ENCODE measurements around the gene TSC1. TPM values are rescaled to one million over a fixed set of nuclear protein-coding genes. Genes with fewer than 3 reads are reported as not detected.

The TSC1 gene
- total RNA-seq, 2 donors from 2014 or later = 27.7 to 82.2 TPM

DNA sequence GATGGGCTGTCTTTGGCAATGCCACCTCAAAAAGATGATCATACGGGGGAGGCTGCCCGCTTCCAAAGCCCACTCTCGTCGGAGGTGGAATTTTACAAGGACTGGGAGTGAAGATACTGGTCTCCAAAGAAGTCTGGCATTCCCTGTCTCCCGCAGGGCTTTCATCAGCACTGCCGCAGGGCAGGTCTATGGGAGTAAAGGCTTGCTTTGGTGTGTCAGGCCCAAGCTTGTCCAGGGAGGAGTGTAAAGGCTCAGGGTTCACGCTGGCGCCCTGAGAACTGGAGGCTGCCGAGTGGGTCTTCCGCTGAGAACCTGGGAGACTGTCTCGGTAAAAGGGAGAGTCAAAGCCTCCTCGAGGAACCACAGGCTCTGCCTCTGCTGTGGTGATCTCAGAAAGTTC, 38.7 kb downstream of the TSC1 start:
- peaks cover 0 to 7% of the 10 kb centered on the region in 2 donors for H3K36me3 ChIP-seq
- no peak overlapping the region for H3K4me3 ChIP-seq
- TF ChIP-seq POLR2A (IDR thresholded peaks at IDR 0.05) (no peak), POLR2AphosphoS5 (IDR thresholded peaks at IDR 0.05) (no peak)
- TF ChIP-seq, protein P1, sequence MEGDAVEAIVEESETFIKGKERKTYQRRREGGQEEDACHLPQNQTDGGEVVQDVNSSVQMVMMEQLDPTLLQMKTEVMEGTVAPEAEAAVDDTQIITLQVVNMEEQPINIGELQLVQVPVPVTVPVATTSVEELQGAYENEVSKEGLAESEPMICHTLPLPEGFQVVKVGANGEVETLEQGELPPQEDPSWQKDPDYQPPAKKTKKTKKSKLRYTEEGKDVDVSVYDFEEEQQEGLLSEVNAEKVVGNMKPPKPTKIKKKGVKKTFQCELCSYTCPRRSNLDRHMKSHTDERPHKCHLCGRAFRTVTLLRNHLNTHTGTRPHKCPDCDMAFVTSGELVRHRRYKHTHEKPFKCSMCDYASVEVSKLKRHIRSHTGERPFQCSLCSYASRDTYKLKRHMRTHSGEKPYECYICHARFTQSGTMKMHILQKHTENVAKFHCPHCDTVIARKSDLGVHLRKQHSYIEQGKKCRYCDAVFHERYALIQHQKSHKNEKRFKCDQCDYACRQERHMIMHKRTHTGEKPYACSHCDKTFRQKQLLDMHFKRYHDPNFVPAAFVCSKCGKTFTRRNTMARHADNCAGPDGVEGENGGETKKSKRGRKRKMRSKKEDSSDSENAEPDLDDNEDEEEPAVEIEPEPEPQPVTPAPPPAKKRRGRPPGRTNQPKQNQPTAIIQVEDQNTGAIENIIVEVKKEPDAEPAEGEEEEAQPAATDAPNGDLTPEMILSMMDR (IDR thresholded peaks at IDR 0.05) = no peak
- H3K27me3 ChIP-seq (replicated peaks; ENCODE audit: insufficient read depth) = no peaks in the 10 kb centered on the region
- no peaks in the 10 kb centered on the region for H3K9me3 ChIP-seq
- no peak overlapping the region for H3K27ac ChIP-seq
- DNase-seq (ENCODE audit: low spot score) = no peak
- WGBS = 60% methylated on average over 12 of the region's 12 CpGs
- intact Hi-C loops (cut with DNase I) = no loop called here
- no peaks in the 10 kb centered on the region for H3K4me1 ChIP-seq (replicated peaks)

DNA sequence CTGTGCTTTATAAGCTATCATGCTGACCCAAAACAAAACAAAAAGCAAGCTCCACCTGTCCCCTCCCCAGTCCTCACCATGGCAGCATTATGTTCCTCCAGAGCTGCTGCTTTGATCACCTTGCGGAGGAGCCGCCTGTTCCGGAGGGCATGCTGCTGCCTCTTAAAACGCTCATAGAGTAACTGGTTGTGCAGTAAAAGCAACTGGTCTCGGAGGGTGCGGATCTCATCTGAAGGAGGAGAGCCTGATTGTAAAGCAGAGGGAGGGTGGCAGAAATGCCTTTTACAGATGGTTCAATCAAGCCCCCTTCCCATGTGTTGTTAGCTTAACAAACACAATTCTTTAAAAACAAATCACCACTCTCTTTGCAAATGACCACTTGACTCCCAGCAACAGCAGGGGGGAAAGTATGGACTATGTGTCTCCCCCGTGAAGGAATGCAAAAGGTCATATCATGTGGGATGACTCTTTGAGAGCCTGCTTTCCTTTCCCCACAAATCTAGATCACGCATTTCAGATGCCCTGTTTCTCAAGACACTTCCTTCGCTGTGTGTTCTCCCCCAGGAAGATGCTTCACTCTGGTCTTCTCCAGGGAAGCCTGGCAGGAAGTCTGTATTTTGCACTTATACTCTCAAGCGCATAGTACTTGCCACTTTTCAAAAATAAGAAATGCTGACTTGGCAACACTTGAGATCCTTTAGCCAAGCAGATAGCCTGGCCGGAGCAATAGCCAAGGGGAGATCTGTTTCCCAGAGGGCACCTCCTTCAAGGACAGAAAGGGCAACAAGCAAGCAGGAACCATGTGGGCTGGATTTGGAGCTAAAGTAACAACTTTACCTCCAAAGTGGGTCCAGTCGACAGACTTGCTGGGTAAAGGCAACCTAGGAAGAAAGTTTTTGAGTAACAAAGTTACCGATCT, 40.6 kb downstream of the TSC1 start:
- 79% methylated on average over 13 of the region's 13 CpGs for WGBS
- Histone ChIP-seq H3K36me3 (peaks cover 5 to 8% of the 10 kb centered on the region in 2 donors), H3K27me3 (replicated peaks; ENCODE audit: insufficient read depth) (no peaks in the 10 kb centered on the region), H3K27ac (no peak overlapping the region), H3K4me3 (no peak overlapping the region), H3K9me3 (no peaks in the 10 kb centered on the region), H3K4me1 (replicated peaks) (no peaks in the 10 kb centered on the region)
- DNase-seq (ENCODE audit: low spot score) = no peak
- intact Hi-C loops (cut with DNase I) = no loop called here
- no peak for TF ChIP-seq POLR2A (IDR thresholded peaks at IDR 0.05)
- TF ChIP-seq, protein P1 (IDR thresholded peaks at IDR 0.05) = no peak
- no peak for TF ChIP-seq POLR2AphosphoS5 (IDR thresholded peaks at IDR 0.05)

DNA sequence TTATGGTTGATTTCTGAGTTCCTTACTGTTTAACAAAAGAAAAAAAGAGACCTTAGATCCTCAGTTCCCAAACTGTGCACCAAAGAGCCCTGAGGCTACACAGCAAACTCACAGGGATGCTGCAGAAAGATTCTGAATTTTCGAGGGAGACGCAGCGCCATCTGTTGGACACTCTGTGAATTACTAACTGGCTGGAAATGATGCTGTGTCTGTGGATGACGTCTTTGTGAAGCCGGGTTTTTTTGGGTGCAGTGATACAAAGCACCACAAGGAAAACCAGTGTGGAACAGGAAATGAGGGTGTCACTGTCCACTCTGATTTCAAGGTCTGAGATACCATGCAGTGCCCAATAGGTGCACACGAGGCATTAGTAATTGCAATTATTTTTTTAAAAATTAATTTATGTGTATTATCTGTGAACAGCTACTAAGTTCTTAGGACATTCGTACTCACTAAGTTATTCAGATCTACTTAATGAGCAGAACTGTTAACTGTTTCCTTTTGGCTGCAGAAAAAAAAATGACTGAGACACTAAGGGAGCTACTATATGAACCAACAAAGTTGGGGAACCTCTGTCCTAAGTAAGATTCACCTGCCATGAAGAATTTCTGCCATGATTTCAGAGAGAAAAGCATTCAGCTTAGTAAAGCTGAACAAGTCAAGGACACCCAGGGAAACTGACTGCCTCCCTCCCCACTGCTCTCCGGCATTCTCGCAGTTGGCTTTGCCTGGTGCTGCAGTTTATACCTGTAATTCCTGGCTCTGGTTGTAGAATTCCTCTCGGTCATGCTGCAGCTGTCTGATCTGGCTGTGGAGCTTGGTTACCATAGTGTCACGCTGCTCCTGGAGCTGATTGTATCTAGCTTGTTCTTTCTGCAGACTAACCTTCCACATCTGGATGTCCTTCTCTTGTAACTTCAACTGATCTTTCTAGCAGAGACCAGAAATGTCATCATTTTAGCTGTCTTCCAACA, 42.3 kb downstream of the TSC1 start:
- H3K9me3 ChIP-seq = no peaks in the 10 kb centered on the region
- no peaks in the 10 kb centered on the region for H3K27me3 ChIP-seq (replicated peaks; ENCODE audit: insufficient read depth)
- WGBS = 39% methylated on average over 11 of the region's 11 CpGs
- DNase-seq (ENCODE audit: low spot score) = peak; percentile 26
- H3K4me1 ChIP-seq (replicated peaks) = no peaks in the 10 kb centered on the region
- TF ChIP-seq POLR2A (IDR thresholded peaks at IDR 0.05) (no peak), POLR2AphosphoS5 (IDR thresholded peaks at IDR 0.05) (no peak)
- TF ChIP-seq, protein P1 (IDR thresholded peaks at IDR 0.05) = peak; percentile 82 to 86 (median 85)
- intact Hi-C loops (cut with DNase I) = no loop called here
- peaks cover 5 to 8% of the 10 kb centered on the region in 2 donors for H3K36me3 ChIP-seq
- H3K27ac ChIP-seq = no peak overlapping the region
- no peak overlapping the region for H3K4me3 ChIP-seq

DNA sequence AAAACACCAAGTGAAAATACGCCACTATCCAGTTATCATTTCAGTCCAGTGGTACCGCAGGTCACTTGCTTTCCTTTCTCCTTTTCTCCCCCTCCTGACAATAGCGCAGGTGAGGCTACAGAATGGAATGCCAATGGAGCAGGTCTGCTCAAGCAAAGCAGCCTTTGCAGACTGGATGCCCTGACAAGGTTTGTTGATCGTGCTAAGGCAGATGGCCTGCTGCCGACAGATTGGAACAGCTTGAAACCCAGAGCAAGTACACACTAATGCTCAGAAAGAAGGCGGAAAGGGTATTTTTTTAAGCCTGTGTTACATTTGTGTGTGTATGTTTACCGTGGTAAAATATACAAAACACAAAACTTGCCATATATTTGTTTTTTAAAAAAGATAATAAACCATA, 46.4 kb downstream of the TSC1 start:
- H3K4me1 ChIP-seq (replicated peaks) = no peaks in the 10 kb centered on the region
- H3K4me3 ChIP-seq = no peak overlapping the region
- DNase-seq (ENCODE audit: low spot score) = no peak
- no peaks in the 10 kb centered on the region for H3K27me3 ChIP-seq (replicated peaks; ENCODE audit: insufficient read depth)
- H3K27ac ChIP-seq = no peak overlapping the region
- no peak for TF ChIP-seq POLR2AphosphoS5 (IDR thresholded peaks at IDR 0.05)
- TF ChIP-seq POLR2A (IDR thresholded peaks at IDR 0.05) = no peak
- TF ChIP-seq, protein P1 (IDR thresholded peaks at IDR 0.05) = no peak
- intact Hi-C loops (cut with DNase I) = no loop called here
- H3K36me3 ChIP-seq = peaks cover 5 to 8% of the 10 kb centered on the region in 2 donors
- no peaks in the 10 kb centered on the region for H3K9me3 ChIP-seq
- 89% methylated on average over 7 of the region's 7 CpGs for WGBS

Data from prostate gland (tissue), 2 donors.